OCI-LY1 (cell line): ENCODE measurements around the gene PAQR3.

ENCODE experiments used
- H2AFZ ChIP-seq: fragments of 200-600 bp; sonication (generic), shearing (Covaris generic); 2 replicates; pipeline ENCODE4 v1.6.0; 2014; ENCODE audit warnings: antibody characterized with exemption, mild to moderate bottlenecking, low read length
- H3F3A ChIP-seq: fragments of 200-600 bp; sonication (generic), shearing (Covaris generic); 2 replicates; pipeline ENCODE4 v1.6.0; 2014; ENCODE audit warnings: mild to moderate bottlenecking, antibody characterized with exemption, low read length, moderate library complexity; ENCODE audit not compliant: insufficient read depth
- H3K27ac ChIP-seq: fragments of 200-600 bp; sonication (generic); 2 replicates; pipeline ENCODE4 v1.5.1; 2014; ENCODE audit warnings: low read length, mixed run types, mild to moderate bottlenecking, low read depth; ENCODE audit not compliant: poor library complexity, severe bottlenecking
- H3K27me3 ChIP-seq: fragments of 200-600 bp; sonication (generic); 2 replicates; pipeline ENCODE4 v1.6.0; 2014; ENCODE audit warnings: antibody characterized with exemption, mild to moderate bottlenecking, low read length, moderate library complexity; ENCODE audit not compliant: insufficient read depth
- H3K36me3 ChIP-seq: fragments of 200-600 bp; sonication (generic); 2 replicates; pipeline ENCODE4 v1.6.1; 2014; ENCODE audit warnings: mild to moderate bottlenecking, antibody characterized with exemption, low read length, moderate library complexity, mixed read lengths; ENCODE audit not compliant: insufficient read depth
- H3K4me1 ChIP-seq: fragments of 200-600 bp; sonication (generic); 2 replicates; pipeline ENCODE4 v1.5.1; 2014; ENCODE audit warnings: mild to moderate bottlenecking, low read length, moderate library complexity; ENCODE audit not compliant: insufficient read depth, severe bottlenecking
- H3K4me2 ChIP-seq: fragments of 200-600 bp; sonication (generic), shearing (Covaris generic); 2 replicates; pipeline ENCODE4 v1.6.1; 2014; ENCODE audit warnings: low read length
- H3K4me3 ChIP-seq: fragments of 200-600 bp; sonication (generic); 2 replicates; pipeline ENCODE4 v1.5.1; 2014; ENCODE audit warnings: low read length, low read depth, mild to moderate bottlenecking, mixed read lengths; ENCODE audit not compliant: poor library complexity, severe bottlenecking
- H3K79me2 ChIP-seq: fragments of 200-600 bp; shearing (Covaris generic); 2 replicates; pipeline ENCODE4 v1.6.1; 2016; ENCODE audit warnings: mixed run types, low read length, mixed read lengths; ENCODE audit not compliant: insufficient read depth
- H3K9ac ChIP-seq: fragments of 200-600 bp; sonication (generic), shearing (Covaris generic); 2 replicates; pipeline ENCODE4 v1.6.1; 2014; ENCODE audit warnings: mild to moderate bottlenecking, low read length, mixed read lengths
- H3K9me2 ChIP-seq: fragments of 200-600 bp; sonication (generic), shearing (Covaris generic); 2 replicates; pipeline ENCODE4 v1.6.1; 2014; ENCODE audit warnings: low read depth, mild to moderate bottlenecking, low read length, mixed read lengths
- H3K9me3 ChIP-seq: fragments of 200-600 bp; shearing (Covaris generic); 2 replicates; pipeline ENCODE4 v1.6.1; 2014; ENCODE audit warnings: low read length, mixed read lengths
- H4K20me1 ChIP-seq: fragments of 200-600 bp; sonication (generic), shearing (Covaris generic); 2 replicates; pipeline ENCODE4 v1.6.0; 2016; ENCODE audit warnings: mild to moderate bottlenecking, low read length; ENCODE audit not compliant: insufficient read depth
- EZH2 ChIP-seq: fragments of 200-600 bp; sonication (generic), shearing (Covaris generic); IDR thresholded peaks from 2 replicates; pipeline ENCODE4 v1.8.0; 2017; ENCODE audit warnings: borderline replicate concordance, mixed run types, mild to moderate bottlenecking, antibody characterized with exemption, low read length, moderate library complexity, mixed read lengths
- TF ChIP-seq, protein P1 (sequence below): fragments of 200-600 bp; sonication (generic), shearing (Covaris generic); IDR thresholded peaks from 2 replicates; pipeline ENCODE4 v1.5.1; 2017; ENCODE audit warnings: mild to moderate bottlenecking, antibody characterized with exemption, low read length, moderate library complexity, mixed read lengths

The PAQR3 gene

GRCh38 chr4:78928835-78929234 lies 10.4 kb downstream of the PAQR3 start:
- H3K36me3 ChIP-seq: peaks cover 23% of the 10 kb centered on the region; the same call in 1 of the 2 replicates
- TF ChIP-seq, protein P1, sequence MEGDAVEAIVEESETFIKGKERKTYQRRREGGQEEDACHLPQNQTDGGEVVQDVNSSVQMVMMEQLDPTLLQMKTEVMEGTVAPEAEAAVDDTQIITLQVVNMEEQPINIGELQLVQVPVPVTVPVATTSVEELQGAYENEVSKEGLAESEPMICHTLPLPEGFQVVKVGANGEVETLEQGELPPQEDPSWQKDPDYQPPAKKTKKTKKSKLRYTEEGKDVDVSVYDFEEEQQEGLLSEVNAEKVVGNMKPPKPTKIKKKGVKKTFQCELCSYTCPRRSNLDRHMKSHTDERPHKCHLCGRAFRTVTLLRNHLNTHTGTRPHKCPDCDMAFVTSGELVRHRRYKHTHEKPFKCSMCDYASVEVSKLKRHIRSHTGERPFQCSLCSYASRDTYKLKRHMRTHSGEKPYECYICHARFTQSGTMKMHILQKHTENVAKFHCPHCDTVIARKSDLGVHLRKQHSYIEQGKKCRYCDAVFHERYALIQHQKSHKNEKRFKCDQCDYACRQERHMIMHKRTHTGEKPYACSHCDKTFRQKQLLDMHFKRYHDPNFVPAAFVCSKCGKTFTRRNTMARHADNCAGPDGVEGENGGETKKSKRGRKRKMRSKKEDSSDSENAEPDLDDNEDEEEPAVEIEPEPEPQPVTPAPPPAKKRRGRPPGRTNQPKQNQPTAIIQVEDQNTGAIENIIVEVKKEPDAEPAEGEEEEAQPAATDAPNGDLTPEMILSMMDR: no peak
- no peak for TF ChIP-seq EZH2
- H3K79me2 ChIP-seq: no peaks in the 10 kb centered on the region

GRCh38 chr4:78926826-78927225 lies 12.4 kb downstream of the PAQR3 start:
- H3K36me3 ChIP-seq: peaks cover 29% of the 10 kb centered on the region; the same call in 1 of the 2 replicates
- H4K20me1 ChIP-seq: no peaks in the 10 kb centered on the region
- H3K27ac ChIP-seq: no peak overlapping the region
- no peaks in the 10 kb centered on the region for H3K79me2 ChIP-seq
- no peak overlapping the region for H3K9ac ChIP-seq
- no peak overlapping the region for H2AFZ ChIP-seq
- H3F3A ChIP-seq: no peaks in the 10 kb centered on the region
- H3K9me2 ChIP-seq: no peaks in the 10 kb centered on the region
- no peaks in the 10 kb centered on the region for H3K27me3 ChIP-seq
- no peak overlapping the region for H3K4me2 ChIP-seq
- no peaks in the 10 kb centered on the region for H3K9me3 ChIP-seq
- no peak overlapping the region for H3K4me3 ChIP-seq
- no peak for TF ChIP-seq EZH2
- TF ChIP-seq, protein P1: no peak
- H3K4me1 ChIP-seq: no peaks in the 10 kb centered on the region

More at GRCh38 chr4:78928835-78929234, 10.4 kb downstream of the PAQR3 start:
- no peak overlapping the region for H3K4me2 ChIP-seq
- no peak overlapping the region for H3K9ac ChIP-seq
- no peak overlapping the region for H3K4me3 ChIP-seq
- no peaks in the 10 kb centered on the region for H3K4me1 ChIP-seq
- H3K9me3 ChIP-seq: no peaks in the 10 kb centered on the region
- H2AFZ ChIP-seq: no peak overlapping the region
- H3K9me2 ChIP-seq: no peaks in the 10 kb centered on the region
- no peaks in the 10 kb centered on the region for H3F3A ChIP-seq
- H3K27me3 ChIP-seq: no peaks in the 10 kb centered on the region
- no peak overlapping the region for H3K27ac ChIP-seq
- H4K20me1 ChIP-seq: no peaks in the 10 kb centered on the region

DNA sequence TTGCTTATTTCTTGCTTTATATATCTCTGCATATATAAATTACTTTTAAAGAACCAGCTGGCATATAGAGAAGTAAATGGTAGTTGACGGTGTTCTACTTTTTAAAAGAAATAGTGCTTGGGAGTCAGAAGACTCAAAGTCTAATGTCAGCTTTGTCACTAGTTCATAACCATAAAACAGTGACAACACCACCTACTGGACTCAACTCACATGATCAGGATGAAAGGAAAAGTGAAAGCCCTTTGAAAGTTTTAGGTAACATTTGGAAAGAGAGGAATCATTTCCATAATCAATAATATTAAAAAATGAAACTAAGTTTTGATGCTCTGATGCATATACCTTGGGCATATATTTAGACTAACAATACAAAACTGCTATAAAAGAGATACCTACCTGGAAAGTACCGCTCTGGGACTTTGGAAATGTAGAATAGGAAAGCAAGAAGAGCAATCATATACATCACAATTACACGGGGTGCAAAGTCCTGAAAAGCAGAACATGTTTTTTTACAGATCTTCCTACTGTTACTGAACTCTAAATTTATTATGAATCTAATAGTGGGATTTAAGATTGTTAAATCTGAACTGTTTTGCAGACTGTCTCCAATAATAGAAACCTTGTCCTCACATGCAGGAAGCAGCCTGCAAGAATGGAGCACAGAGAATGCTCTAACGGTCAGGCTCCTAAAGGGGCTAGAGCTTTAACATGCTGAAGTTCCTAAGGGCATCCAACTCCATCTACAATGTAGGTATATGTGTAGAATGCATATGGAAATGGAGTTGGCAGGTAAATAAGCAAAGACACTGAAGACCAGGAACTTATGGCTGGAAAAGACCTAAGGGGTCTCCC lies 15.6 kb downstream of the PAQR3 start:
- H3K9ac ChIP-seq: no peak overlapping the region
- no peak overlapping the region for H3K27ac ChIP-seq
- no peak overlapping the region for H3K4me2 ChIP-seq
- no peaks in the 10 kb centered on the region for H3K4me1 ChIP-seq
- TF ChIP-seq, protein P1: no peak
- TF ChIP-seq EZH2: no peak
- H3K9me3 ChIP-seq: no peaks in the 10 kb centered on the region
- no peaks in the 10 kb centered on the region for H3K27me3 ChIP-seq
- H2AFZ ChIP-seq: no peak overlapping the region
- H3K4me3 ChIP-seq: no peak overlapping the region
- no peaks in the 10 kb centered on the region for H3K9me2 ChIP-seq
- H3F3A ChIP-seq: no peaks in the 10 kb centered on the region
- peaks cover 25% of the 10 kb centered on the region; the same call in 1 of the 2 replicates for H3K36me3 ChIP-seq
- H4K20me1 ChIP-seq: no peaks in the 10 kb centered on the region
- H3K79me2 ChIP-seq: no peaks in the 10 kb centered on the region
